Measurements from ENCODE around the gene CDC42EP2. TPM values are rescaled to one million over a fixed set of nuclear protein-coding genes. Genes with fewer than 3 reads are reported as not detected.

CDC42EP2 gene
- total and polyA plus RNA-seq, 3 donors from 2014 or later: 3.5 to 5.1 (median 4.4) TPM

GRCh38 chr11:65305501-65306268 lies 9.0 kb upstream of the CDC42EP2 start:
- Histone ChIP-seq H3K27ac (no peak overlapping the region), H3K4me1 (peaks cover 5% of the 10 kb centered on the region), H3K36me3 (ENCODE audit: low read depth, missing control alignments) (no peaks in the 10 kb centered on the region), H3K27me3 (no peaks in the 10 kb centered on the region), H3K4me3 (no peak overlapping the region), H3K9me3 (no peaks in the 10 kb centered on the region)
- WGBS, 2 donors: 85 to 92% methylated on average over 17 of the region's 17 CpGs
- no peak for DNase-seq
- no peak for TF ChIP-seq POLR2A (IDR thresholded peaks at IDR 0.05)
- TF ChIP-seq, protein P1, sequence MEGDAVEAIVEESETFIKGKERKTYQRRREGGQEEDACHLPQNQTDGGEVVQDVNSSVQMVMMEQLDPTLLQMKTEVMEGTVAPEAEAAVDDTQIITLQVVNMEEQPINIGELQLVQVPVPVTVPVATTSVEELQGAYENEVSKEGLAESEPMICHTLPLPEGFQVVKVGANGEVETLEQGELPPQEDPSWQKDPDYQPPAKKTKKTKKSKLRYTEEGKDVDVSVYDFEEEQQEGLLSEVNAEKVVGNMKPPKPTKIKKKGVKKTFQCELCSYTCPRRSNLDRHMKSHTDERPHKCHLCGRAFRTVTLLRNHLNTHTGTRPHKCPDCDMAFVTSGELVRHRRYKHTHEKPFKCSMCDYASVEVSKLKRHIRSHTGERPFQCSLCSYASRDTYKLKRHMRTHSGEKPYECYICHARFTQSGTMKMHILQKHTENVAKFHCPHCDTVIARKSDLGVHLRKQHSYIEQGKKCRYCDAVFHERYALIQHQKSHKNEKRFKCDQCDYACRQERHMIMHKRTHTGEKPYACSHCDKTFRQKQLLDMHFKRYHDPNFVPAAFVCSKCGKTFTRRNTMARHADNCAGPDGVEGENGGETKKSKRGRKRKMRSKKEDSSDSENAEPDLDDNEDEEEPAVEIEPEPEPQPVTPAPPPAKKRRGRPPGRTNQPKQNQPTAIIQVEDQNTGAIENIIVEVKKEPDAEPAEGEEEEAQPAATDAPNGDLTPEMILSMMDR (IDR thresholded peaks at IDR 0.05): no peak
- intact Hi-C loops (cut with DNase I; ENCODE audit: low total_unique reads): no loop called here

- H3K27me3 ChIP-seq: no peaks in the 10 kb centered on the region
- no peaks in the 10 kb centered on the region for H3K4me1 ChIP-seq
- H3K4me3 ChIP-seq: no peak overlapping the region
- intact Hi-C loops (cut with DNase I; ENCODE audit: low total_unique reads): no loop called here
- no peak overlapping the region for H3K27ac ChIP-seq
- H3K9me3 ChIP-seq: no peaks in the 10 kb centered on the region
- no peak for DNase-seq
- no peaks in the 10 kb centered on the region for H3K36me3 ChIP-seq (ENCODE audit: low read depth, missing control alignments)
- 92 to 96% methylated on average over 6 of the region's 6 CpGs for WGBS, 2 donors
- no peak for TF ChIP-seq POLR2A (IDR thresholded peaks at IDR 0.05)
- TF ChIP-seq, protein P1 (IDR thresholded peaks at IDR 0.05): no peak
Observed at GRCh38 chr11:65307298-65308229, 7.1 kb upstream of the CDC42EP2 start.

DNA sequence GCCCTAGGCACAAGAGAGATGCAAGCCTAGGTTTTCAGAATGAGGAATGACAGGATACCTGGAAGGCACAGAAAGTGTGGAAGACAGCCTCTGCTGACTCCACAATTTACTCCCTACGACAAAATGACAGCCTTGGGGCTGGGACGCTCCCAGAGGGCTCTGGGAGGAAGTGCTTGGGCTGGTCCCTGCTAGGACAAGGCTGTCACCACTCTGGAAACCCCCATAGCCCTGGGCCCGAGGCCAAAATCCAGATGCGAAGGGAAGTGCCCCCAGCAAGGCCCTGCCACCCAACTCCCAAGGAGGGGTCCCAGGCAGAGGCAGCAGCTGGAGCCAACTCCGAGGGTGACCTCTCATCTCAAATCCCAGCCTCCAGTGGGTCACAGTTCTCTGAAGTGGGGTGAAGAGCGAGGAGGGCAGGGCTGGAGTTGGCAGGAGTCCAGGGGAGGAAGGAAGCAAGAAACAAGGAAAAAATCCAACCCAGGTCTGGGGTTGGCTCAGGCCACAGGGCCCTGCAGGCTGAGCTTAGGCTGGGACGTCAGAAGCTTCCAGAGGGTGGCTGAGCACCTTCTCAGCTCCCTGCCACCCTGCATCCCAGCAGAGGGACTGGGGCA lies 6.3 kb upstream of the CDC42EP2 start:
- DNase-seq: no peak
- TF ChIP-seq, protein P1 (IDR thresholded peaks at IDR 0.05): no peak
- WGBS, 2 donors: 56 to 73% methylated on average over 6 to 7 of the region's 7 CpGs
- Histone ChIP-seq H3K4me3 (no peak overlapping the region), H3K9me3 (no peaks in the 10 kb centered on the region), H3K27ac (no peak overlapping the region), H3K4me1 (no peaks in the 10 kb centered on the region), H3K27me3 (no peaks in the 10 kb centered on the region), H3K36me3 (ENCODE audit: low read depth, missing control alignments) (no peaks in the 10 kb centered on the region)
- intact Hi-C loops (cut with DNase I; ENCODE audit: low total_unique reads): no loop called here

DNA sequence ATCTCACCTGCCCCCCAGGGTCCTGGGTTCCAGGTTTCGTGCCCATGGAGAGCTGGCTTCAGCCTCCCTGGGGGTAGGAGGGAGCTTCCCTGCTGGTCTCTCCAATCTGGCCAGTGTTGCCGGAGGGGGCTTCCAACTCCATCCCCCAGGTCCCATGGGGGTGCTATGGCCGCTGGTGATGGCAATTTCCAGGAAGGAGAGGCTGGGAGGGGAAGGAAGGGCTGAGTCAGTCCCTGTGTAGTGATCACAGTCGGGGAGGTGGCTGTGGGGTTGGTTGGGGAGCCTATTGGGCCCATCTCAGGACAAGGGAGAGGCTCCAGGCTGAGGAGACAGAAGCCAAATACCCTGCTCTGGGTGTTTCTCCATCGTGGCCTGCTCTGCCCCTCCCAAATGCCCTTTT lies 5.7 kb upstream of the CDC42EP2 start:
- TF ChIP-seq, protein P1 (IDR thresholded peaks at IDR 0.05): no peak
- no peak for TF ChIP-seq POLR2A (IDR thresholded peaks at IDR 0.05)
- peaks cover 1% of the 10 kb centered on the region for H3K4me1 ChIP-seq

More for the DNA sequence above, 5.7 kb upstream of the CDC42EP2 start:
- Histone ChIP-seq H3K4me3 (no peak overlapping the region), H3K27me3 (no peaks in the 10 kb centered on the region), H3K9me3 (no peaks in the 10 kb centered on the region), H3K27ac (no peak overlapping the region), H3K36me3 (ENCODE audit: low read depth, missing control alignments) (no peaks in the 10 kb centered on the region)
- DNase-seq: no peak
- intact Hi-C loops (cut with DNase I; ENCODE audit: low total_unique reads): no loop called here
- 73 to 80% methylated on average over 5 of the region's 5 CpGs for WGBS, 2 donors

All from testis (tissue), 3 donors.